ENCODE data around the gene CRHR2.

Gene CRHR2

GRCh38 chr7:30710669-30711068 lies 28.4 kb upstream of the CRHR2 start:
- no peaks in the 10 kb centered on the region for H3K4me1 ChIP-seq (ENCODE audit: insufficient read depth, low read length, severe bottlenecking)
- no peak overlapping the region for H2AFZ ChIP-seq (ENCODE audit: low read length)
- TF ChIP-seq EZH2 (IDR thresholded peaks at IDR 0.05; ENCODE audit: borderline replicate concordance, low read length), result no peak
- TF ChIP-seq, protein P1, sequence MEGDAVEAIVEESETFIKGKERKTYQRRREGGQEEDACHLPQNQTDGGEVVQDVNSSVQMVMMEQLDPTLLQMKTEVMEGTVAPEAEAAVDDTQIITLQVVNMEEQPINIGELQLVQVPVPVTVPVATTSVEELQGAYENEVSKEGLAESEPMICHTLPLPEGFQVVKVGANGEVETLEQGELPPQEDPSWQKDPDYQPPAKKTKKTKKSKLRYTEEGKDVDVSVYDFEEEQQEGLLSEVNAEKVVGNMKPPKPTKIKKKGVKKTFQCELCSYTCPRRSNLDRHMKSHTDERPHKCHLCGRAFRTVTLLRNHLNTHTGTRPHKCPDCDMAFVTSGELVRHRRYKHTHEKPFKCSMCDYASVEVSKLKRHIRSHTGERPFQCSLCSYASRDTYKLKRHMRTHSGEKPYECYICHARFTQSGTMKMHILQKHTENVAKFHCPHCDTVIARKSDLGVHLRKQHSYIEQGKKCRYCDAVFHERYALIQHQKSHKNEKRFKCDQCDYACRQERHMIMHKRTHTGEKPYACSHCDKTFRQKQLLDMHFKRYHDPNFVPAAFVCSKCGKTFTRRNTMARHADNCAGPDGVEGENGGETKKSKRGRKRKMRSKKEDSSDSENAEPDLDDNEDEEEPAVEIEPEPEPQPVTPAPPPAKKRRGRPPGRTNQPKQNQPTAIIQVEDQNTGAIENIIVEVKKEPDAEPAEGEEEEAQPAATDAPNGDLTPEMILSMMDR (IDR thresholded peaks at IDR 0.05; ENCODE audit: low read length), result no peak
- H3K27ac ChIP-seq (ENCODE audit: low read depth, low read length, poor library complexity, severe bottlenecking), result no peak overlapping the region
- H3K79me2 ChIP-seq (ENCODE audit: insufficient read depth, low read length), result no peaks in the 10 kb centered on the region
- H3K9me3 ChIP-seq (ENCODE audit: low read length), result no peaks in the 10 kb centered on the region
- no peaks in the 10 kb centered on the region for H3K9me2 ChIP-seq (ENCODE audit: low read depth, low read length)
- H3F3A ChIP-seq (ENCODE audit: insufficient read depth, low read length), result no peaks in the 10 kb centered on the region
- H3K27me3 ChIP-seq (ENCODE audit: insufficient read depth, low read length), result peaks cover 23% of the 10 kb centered on the region; the same call in 1 of the 2 replicates
- H3K36me3 ChIP-seq (ENCODE audit: insufficient read depth, low read length), result no peaks in the 10 kb centered on the region
- no peak overlapping the region for H3K4me3 ChIP-seq (ENCODE audit: low read depth, low read length, poor library complexity, severe bottlenecking)
- H4K20me1 ChIP-seq (ENCODE audit: insufficient read depth, low read length), result no peaks in the 10 kb centered on the region
- H3K9ac ChIP-seq (ENCODE audit: low read length), result no peak overlapping the region
- H3K4me2 ChIP-seq (ENCODE audit: low read length), result no peak overlapping the region

GRCh38 chr7:30709549-30709948 lies 27.3 kb upstream of the CRHR2 start:
- Histone ChIP-seq H3K9me3 (ENCODE audit: low read length) (no peaks in the 10 kb centered on the region), H3K4me3 (ENCODE audit: low read depth, low read length, poor library complexity, severe bottlenecking) (no peak overlapping the region), H3K9ac (ENCODE audit: low read length) (no peak overlapping the region), H3K4me2 (ENCODE audit: low read length) (no peak overlapping the region), H3F3A (ENCODE audit: insufficient read depth, low read length) (no peaks in the 10 kb centered on the region), H2AFZ (ENCODE audit: low read length) (no peak overlapping the region), H3K9me2 (ENCODE audit: low read depth, low read length) (no peaks in the 10 kb centered on the region), H3K27me3 (ENCODE audit: insufficient read depth, low read length) (peaks cover 28% of the 10 kb centered on the region; the same call in 1 of the 2 replicates), H3K79me2 (ENCODE audit: insufficient read depth, low read length) (no peaks in the 10 kb centered on the region), H3K27ac (ENCODE audit: low read depth, low read length, poor library complexity, severe bottlenecking) (no peak overlapping the region), H3K36me3 (ENCODE audit: insufficient read depth, low read length) (no peaks in the 10 kb centered on the region), H3K4me1 (ENCODE audit: insufficient read depth, low read length, severe bottlenecking) (no peaks in the 10 kb centered on the region), H4K20me1 (ENCODE audit: insufficient read depth, low read length) (no peaks in the 10 kb centered on the region)
- TF ChIP-seq EZH2 (IDR thresholded peaks at IDR 0.05; ENCODE audit: borderline replicate concordance, low read length), result no peak
- TF ChIP-seq, protein P1 (IDR thresholded peaks at IDR 0.05; ENCODE audit: low read length), result no peak

GRCh38 chr7:30708983-30709382 lies 26.7 kb upstream of the CRHR2 start:
- peaks cover 32% of the 10 kb centered on the region; the same call in 1 of the 2 replicates for H3K27me3 ChIP-seq (ENCODE audit: insufficient read depth, low read length)

More at GRCh38 chr7:30708983-30709382, 26.7 kb upstream of the CRHR2 start:
- TF ChIP-seq, protein P1 (IDR thresholded peaks at IDR 0.05; ENCODE audit: low read length), result no peak
- no peak for TF ChIP-seq EZH2 (IDR thresholded peaks at IDR 0.05; ENCODE audit: borderline replicate concordance, low read length)
- no peaks in the 10 kb centered on the region for H3F3A ChIP-seq (ENCODE audit: insufficient read depth, low read length)
- H3K9me3 ChIP-seq (ENCODE audit: low read length), result no peaks in the 10 kb centered on the region
- H2AFZ ChIP-seq (ENCODE audit: low read length), result no peak overlapping the region
- H3K4me2 ChIP-seq (ENCODE audit: low read length), result no peak overlapping the region
- H3K27ac ChIP-seq (ENCODE audit: low read depth, low read length, poor library complexity, severe bottlenecking), result no peak overlapping the region
- no peaks in the 10 kb centered on the region for H3K79me2 ChIP-seq (ENCODE audit: insufficient read depth, low read length)
- no peak overlapping the region for H3K4me3 ChIP-seq (ENCODE audit: low read depth, low read length, poor library complexity, severe bottlenecking)
- no peaks in the 10 kb centered on the region for H4K20me1 ChIP-seq (ENCODE audit: insufficient read depth, low read length)
- H3K36me3 ChIP-seq (ENCODE audit: insufficient read depth, low read length), result no peaks in the 10 kb centered on the region
- no peaks in the 10 kb centered on the region for H3K9me2 ChIP-seq (ENCODE audit: low read depth, low read length)
- no peak overlapping the region for H3K9ac ChIP-seq (ENCODE audit: low read length)
- H3K4me1 ChIP-seq (ENCODE audit: insufficient read depth, low read length, severe bottlenecking), result no peaks in the 10 kb centered on the region
